ENCODE results near the gene CD180. TPM values are rescaled to one million over a fixed set of nuclear protein-coding genes. Genes with fewer than 3 reads are reported as not detected.

CD180 gene
- total RNA-seq, result not detected

GRCh38 chr5:67196537-67197059, at the start of gene CD180:
Gene CD180 (minus strand): TSS chr5:67196799. CDS start chr5:67196641, 158 bp downstream.

